MCF 10A (cell line): Measurements from ENCODE around the gene PSD2. TPM values are rescaled to one million over a fixed set of nuclear protein-coding genes. Genes with fewer than 3 reads are reported as not detected.

ENCODE experiments used
- BruUV-seq: library from RNA; stranded (reverse); fragments of 400-500 nt; replicated peaks from 2 replicates; lab custom pipeline; 2021; lab: Mats Ljungman, UMichigan
- CTCF ChIA-PET: fragments of 300-600 bp; sonication (Branson Sonifier 250); formaldehyde crosslinking; extraction: SDS; loops from one replicate; lab custom pipeline; 2021; ENCODE audit warnings: antibody characterized with exemption, inconsistent platforms; lab: Yijun Ruan, JAX
- POLR2A ChIA-PET: fragments of 300-600, 350-650 bp; sonication (Branson Sonifier 250); formaldehyde crosslinking; extraction: SDS; loops from one replicate; lab custom pipeline; 2020; ENCODE audit warnings: antibody characterized with exemption, inconsistent platforms; lab: Yijun Ruan, JAX
- DNase-seq: peaks from one replicate; pipeline ENCODE4 v3.0.0-alpha.2; 2018; ENCODE audit not compliant: unreplicated experiment
- H3K27ac Mint-ChIP-seq: one replicate; pipeline ENCODE4 v1.8.0; 2022; ENCODE audit warnings: mild to moderate bottlenecking, low read depth, mixed read lengths; ENCODE audit not compliant: unreplicated experiment
- H3K27me3 Mint-ChIP-seq: one replicate; pipeline ENCODE4 v1.8.0; 2022; ENCODE audit warnings: mixed read lengths; ENCODE audit not compliant: insufficient read depth, unreplicated experiment
- H3K36me3 Mint-ChIP-seq: one replicate; pipeline ENCODE4 v1.8.0; 2022; ENCODE audit warnings: mild to moderate bottlenecking, moderate library complexity, mixed read lengths; ENCODE audit not compliant: insufficient read depth, unreplicated experiment
- H3K4me1 Mint-ChIP-seq: one replicate; pipeline ENCODE4 v1.8.0; 2022; ENCODE audit warnings: mixed read lengths; ENCODE audit not compliant: insufficient read depth, unreplicated experiment
- H3K4me3 Mint-ChIP-seq: one replicate; pipeline ENCODE4 v1.8.0; 2022; ENCODE audit warnings: mild to moderate bottlenecking, moderate library complexity, mixed read lengths; ENCODE audit not compliant: unreplicated experiment
- H3K9me3 Mint-ChIP-seq: one replicate; pipeline ENCODE4 v1.8.0; 2022; ENCODE audit warnings: mixed read lengths; ENCODE audit not compliant: unreplicated experiment
- CTCF ChIP-seq: fragments of 200-600 bp; IDR thresholded peaks from one replicate; pipeline ENCODE4 v1.8.0; 2022; ENCODE audit warnings: antibody characterized with exemption, mild to moderate bottlenecking; ENCODE audit not compliant: unreplicated experiment
- intact Hi-C: fragments of 100-400 bp; cut with micrococcal nuclease; formaldehyde crosslinking; loops from 2 replicates; pipeline ENCODE4 v1.14.1; 2022
- total RNA-seq: library from RNA; stranded (reverse); gene quantifications from 2 replicates; pipeline ENCODE4 v1.2.3, GENCODE V29; 2022

The PSD2 gene
- total RNA-seq, 1 experiment from 2014 or later, result not detected

DNA sequence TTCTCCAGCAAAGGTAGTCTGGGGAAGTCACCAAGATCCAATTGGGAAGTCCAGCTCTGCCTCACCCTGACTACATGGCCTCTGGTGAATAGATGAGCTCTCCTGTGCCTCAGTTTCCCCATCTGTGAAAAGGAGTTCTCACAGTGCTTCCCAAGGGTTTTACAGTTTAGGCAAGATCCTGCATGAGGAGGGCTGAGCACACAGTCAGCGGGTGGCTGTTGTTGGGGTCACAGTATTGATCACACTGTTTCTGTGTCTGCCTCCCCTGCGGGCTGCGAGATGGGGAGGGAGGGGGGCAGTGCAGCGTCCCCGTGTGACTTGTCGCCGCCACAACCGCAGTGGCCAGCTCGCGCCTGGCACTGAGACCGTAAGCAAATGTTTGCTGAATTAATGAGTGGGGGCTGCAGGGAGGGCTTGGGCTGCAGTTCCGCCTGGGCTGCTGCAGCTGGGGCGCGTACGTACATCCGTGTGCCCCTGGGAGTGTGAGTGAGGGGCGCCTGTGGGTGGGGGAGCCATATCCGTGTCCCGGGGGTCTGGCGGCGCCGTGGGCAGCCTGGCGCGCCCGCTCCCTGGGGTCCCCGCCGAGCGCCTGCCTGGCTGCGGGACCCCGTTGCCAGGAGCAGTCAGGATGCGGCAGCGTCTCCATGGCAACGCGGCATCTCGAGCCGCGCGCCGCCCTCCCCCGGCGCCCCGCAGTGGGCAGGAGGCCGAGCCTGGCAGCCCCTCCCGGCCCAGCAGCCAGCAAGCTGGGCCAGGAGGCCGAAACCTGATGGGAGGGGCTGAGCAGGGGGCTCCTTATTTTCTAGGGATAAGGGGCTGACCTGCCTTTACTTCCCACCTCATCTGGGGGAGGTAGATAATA, 31.4 kb upstream of the PSD2 start:
- Mint-ChIP-seq H3K4me1 (peaks cover 8% of the 10 kb centered on the region), H3K27me3 (no peaks in the 10 kb centered on the region), H3K27ac (no peak overlapping the region), H3K9me3 (no peaks in the 10 kb centered on the region), H3K36me3 (no peaks in the 10 kb centered on the region), H3K4me3 (no peak overlapping the region)
- CTCF ChIA-PET, result interaction anchor here (0.6 to 10.4 kb wide), 21 partner anchors 8 to 343 kb away, joined by 3 to 238 read pairs (median 3); no protein-coding TSS in a partner anchor
- POLR2A ChIA-PET, result interaction anchor here (1.3 kb wide), 1 partner anchor 132 kb away, joined by 4 read pairs; no protein-coding TSS in a partner anchor
- TF ChIP-seq CTCF, result no peak
- intact Hi-C loops, result loop anchor here (10.0 kb wide), 1 partner anchor 69 kb away; no protein-coding TSS in a partner anchor
- no TSS peak for BruUV-seq
- no peak for DNase-seq

DNA sequence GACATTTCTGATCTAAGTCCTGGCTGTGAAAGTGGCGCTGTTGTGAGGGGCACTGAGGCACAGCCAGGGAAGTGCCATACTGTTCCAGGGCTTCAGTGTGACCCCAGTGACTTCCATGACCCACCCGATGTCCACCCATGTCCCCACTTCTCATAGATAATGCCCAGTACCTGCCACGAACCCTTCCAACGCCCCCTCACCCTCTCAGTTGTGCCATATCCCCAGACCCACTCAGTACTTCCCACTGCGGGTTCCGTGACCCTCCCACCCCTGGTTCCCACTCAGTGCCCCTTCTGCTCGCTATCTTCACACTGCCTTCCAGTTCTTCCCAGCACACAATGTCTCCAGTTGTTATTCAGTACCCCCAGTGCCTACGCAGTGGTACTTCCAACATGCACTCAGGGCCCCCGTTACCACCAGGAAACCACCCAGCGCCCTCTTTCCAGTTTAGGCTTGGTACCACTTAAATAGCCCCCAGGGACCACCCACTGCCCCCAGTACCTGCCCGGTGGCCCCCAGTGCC, 30.7 kb upstream of the PSD2 start:
- POLR2A ChIA-PET, result interaction anchor here (0.6 to 1.3 kb wide), 7 partner anchors 117 to 339 kb away, joined by 3 to 12 read pairs (median 5); partner anchors contain the start of genes CXXC5 and UBE2D2

GRCh38 chr5:139765409-139766217, 30.0 kb upstream of the PSD2 start:
- Mint-ChIP-seq H3K36me3 (no peaks in the 10 kb centered on the region), H3K4me3 (peak overlapping the region; percentile 54), H3K27me3 (no peaks in the 10 kb centered on the region), H3K4me1 (peaks cover 13% of the 10 kb centered on the region), H3K27ac (no peak overlapping the region), H3K9me3 (no peaks in the 10 kb centered on the region)
- TF ChIP-seq CTCF, result peak; percentile 98
- intact Hi-C loops, result loop anchor here (1.0 to 10.0 kb wide), 5 partner anchors 71 to 343 kb away; no protein-coding TSS in a partner anchor
- POLR2A ChIA-PET, result interaction anchor here (0.6 to 1.3 kb wide), 9 partner anchors 118 to 340 kb away, joined by 3 to 12 read pairs (median 4); partner anchors contain the start of genes CXXC5 and UBE2D2
- CTCF ChIA-PET, result interaction anchor here (0.5 to 10.4 kb wide), 96 partner anchors 9 to 765 kb away, joined by 3 to 238 read pairs (median 3); partner anchors contain the start of gene CXXC5
- no TSS peak for BruUV-seq
- DNase-seq, result peak; percentile 85

More for the DNA sequence above, 30.7 kb upstream of the PSD2 start:
- H3K27ac Mint-ChIP-seq, result no peak overlapping the region
- peaks cover 13% of the 10 kb centered on the region for H3K4me1 Mint-ChIP-seq
- intact Hi-C loops, result loop anchor here (1.0 to 10.0 kb wide), 5 partner anchors 70 to 343 kb away; no protein-coding TSS in a partner anchor
- CTCF ChIA-PET, result interaction anchor here (0.5 to 10.4 kb wide), 60 partner anchors 8 to 765 kb away, joined by 3 to 238 read pairs (median 4); no protein-coding TSS in a partner anchor
- H3K4me3 Mint-ChIP-seq, result peak overlapping the region; percentile 54
- no peak for TF ChIP-seq CTCF
- no peak for DNase-seq
- H3K36me3 Mint-ChIP-seq, result no peaks in the 10 kb centered on the region
- H3K27me3 Mint-ChIP-seq, result no peaks in the 10 kb centered on the region
- H3K9me3 Mint-ChIP-seq, result no peaks in the 10 kb centered on the region
- BruUV-seq, result no TSS peak
